ENCODE measurements around the gene PARD3.

The PARD3 gene

GRCh38 chr10:34083567-34083966 lies 731.5 kb downstream of the PARD3 start:
- no peaks in the 10 kb centered on the region for H3K36me3 ChIP-seq (ENCODE audit: insufficient read depth, low read length)
- H3K4me3 ChIP-seq (ENCODE audit: low read depth in 1 of 2, low read length in 2 of 2) = no peak overlapping the region
- no peak overlapping the region for H3K27ac ChIP-seq (ENCODE audit: low read depth, low read length)
- H3K27me3 ChIP-seq (ENCODE audit: control insufficient read depth in 1 of 2, insufficient read depth in 2 of 2, low read length in 2 of 2) = no peaks in the 10 kb centered on the region
- H3K4me1 ChIP-seq (ENCODE audit: insufficient read depth, low read length) = peaks cover 11% of the 10 kb centered on the region
- no peak overlapping the region for H3K9ac ChIP-seq (ENCODE audit: low read length)
- no peaks in the 10 kb centered on the region for H3K9me3 ChIP-seq (ENCODE audit: low read length)

- Histone ChIP-seq H3K4me3 (ENCODE audit: low read depth in 1 of 2, low read length in 2 of 2) (no peak overlapping the region), H3K4me1 (ENCODE audit: insufficient read depth, low read length) (peaks cover 11% of the 10 kb centered on the region), H3K36me3 (ENCODE audit: insufficient read depth, low read length) (no peaks in the 10 kb centered on the region), H3K27me3 (ENCODE audit: control insufficient read depth in 1 of 2, insufficient read depth in 2 of 2, low read length in 2 of 2) (no peaks in the 10 kb centered on the region), H3K9ac (ENCODE audit: low read length) (no peak overlapping the region), H3K27ac (ENCODE audit: low read depth, low read length) (no peak overlapping the region), H3K9me3 (ENCODE audit: low read length) (no peaks in the 10 kb centered on the region)
These were observed 733.1 kb downstream of the PARD3 start for GRCh38 chr10:34081948-34082347.

GRCh38 chr10:34081347-34081743 lies 733.8 kb downstream of the PARD3 start:
- Histone ChIP-seq H3K27me3 (ENCODE audit: control insufficient read depth in 1 of 2, insufficient read depth in 2 of 2, low read length in 2 of 2) (no peaks in the 10 kb centered on the region), H3K4me3 (ENCODE audit: low read depth in 1 of 2, low read length in 2 of 2) (no peak overlapping the region), H3K4me1 (ENCODE audit: insufficient read depth, low read length) (peaks cover 11% of the 10 kb centered on the region), H3K9me3 (ENCODE audit: low read length) (no peaks in the 10 kb centered on the region), H3K9ac (ENCODE audit: low read length) (no peak overlapping the region), H3K36me3 (ENCODE audit: insufficient read depth, low read length) (no peaks in the 10 kb centered on the region), H3K27ac (ENCODE audit: low read depth, low read length) (no peak overlapping the region)

- no peaks in the 10 kb centered on the region for H3K9me3 ChIP-seq (ENCODE audit: low read length)
- H3K27me3 ChIP-seq (ENCODE audit: control insufficient read depth in 1 of 2, insufficient read depth in 2 of 2, low read length in 2 of 2) = no peaks in the 10 kb centered on the region
- no peak overlapping the region for H3K27ac ChIP-seq (ENCODE audit: low read depth, low read length)
- H3K9ac ChIP-seq (ENCODE audit: low read length) = no peak overlapping the region
- H3K36me3 ChIP-seq (ENCODE audit: insufficient read depth, low read length) = no peaks in the 10 kb centered on the region
- no peak overlapping the region for H3K4me3 ChIP-seq (ENCODE audit: low read depth in 1 of 2, low read length in 2 of 2)
- H3K4me1 ChIP-seq (ENCODE audit: insufficient read depth, low read length) = peaks cover 11% of the 10 kb centered on the region
These were observed 734.4 kb downstream of the PARD3 start for GRCh38 chr10:34080485-34081346.

GRCh38 chr10:34079702-34080484 lies 735.2 kb downstream of the PARD3 start:
- Histone ChIP-seq H3K4me3 (ENCODE audit: low read depth in 1 of 2, low read length in 2 of 2) (no peak overlapping the region), H3K9me3 (ENCODE audit: low read length) (no peaks in the 10 kb centered on the region), H3K9ac (ENCODE audit: low read length) (no peak overlapping the region), H3K27me3 (ENCODE audit: control insufficient read depth in 1 of 2, insufficient read depth in 2 of 2, low read length in 2 of 2) (no peaks in the 10 kb centered on the region), H3K4me1 (ENCODE audit: insufficient read depth, low read length) (peaks cover 14% of the 10 kb centered on the region), H3K27ac (ENCODE audit: low read depth, low read length) (no peak overlapping the region), H3K36me3 (ENCODE audit: insufficient read depth, low read length) (no peaks in the 10 kb centered on the region)

GRCh38 chr10:34078745-34079470 lies 736.2 kb downstream of the PARD3 start:
- Histone ChIP-seq H3K4me1 (ENCODE audit: insufficient read depth, low read length) (peaks cover 17% of the 10 kb centered on the region), H3K36me3 (ENCODE audit: insufficient read depth, low read length) (no peaks in the 10 kb centered on the region), H3K4me3 (ENCODE audit: low read depth in 1 of 2, low read length in 2 of 2) (no peak overlapping the region), H3K9ac (ENCODE audit: low read length) (no peak overlapping the region), H3K27me3 (ENCODE audit: control insufficient read depth in 1 of 2, insufficient read depth in 2 of 2, low read length in 2 of 2) (no peaks in the 10 kb centered on the region), H3K9me3 (ENCODE audit: low read length) (no peaks in the 10 kb centered on the region), H3K27ac (ENCODE audit: low read depth, low read length) (no peak overlapping the region)

GRCh38 chr10:34078017-34078744 lies 736.9 kb downstream of the PARD3 start:
- Histone ChIP-seq H3K9me3 (ENCODE audit: low read length) (no peaks in the 10 kb centered on the region), H3K36me3 (ENCODE audit: insufficient read depth, low read length) (no peaks in the 10 kb centered on the region), H3K4me3 (ENCODE audit: low read depth in 1 of 2, low read length in 2 of 2) (no peak overlapping the region), H3K27ac (ENCODE audit: low read depth, low read length) (no peak overlapping the region), H3K27me3 (ENCODE audit: control insufficient read depth in 1 of 2, insufficient read depth in 2 of 2, low read length in 2 of 2) (no peaks in the 10 kb centered on the region), H3K9ac (ENCODE audit: low read length) (no peak overlapping the region), H3K4me1 (ENCODE audit: insufficient read depth, low read length) (peaks cover 17% of the 10 kb centered on the region)

GRCh38 chr10:34076443-34076842 lies 738.7 kb downstream of the PARD3 start:
- H3K4me3 ChIP-seq (ENCODE audit: low read depth in 1 of 2, low read length in 2 of 2) = no peak overlapping the region
- H3K36me3 ChIP-seq (ENCODE audit: insufficient read depth, low read length) = no peaks in the 10 kb centered on the region
- no peaks in the 10 kb centered on the region for H3K9me3 ChIP-seq (ENCODE audit: low read length)
- peaks cover 14% of the 10 kb centered on the region for H3K4me1 ChIP-seq (ENCODE audit: insufficient read depth, low read length)
- no peak overlapping the region for H3K27ac ChIP-seq (ENCODE audit: low read depth, low read length)
- no peak overlapping the region for H3K9ac ChIP-seq (ENCODE audit: low read length)
- H3K27me3 ChIP-seq (ENCODE audit: control insufficient read depth in 1 of 2, insufficient read depth in 2 of 2, low read length in 2 of 2) = no peaks in the 10 kb centered on the region

- no peaks in the 10 kb centered on the region for H3K27me3 ChIP-seq (ENCODE audit: control insufficient read depth in 1 of 2, insufficient read depth in 2 of 2, low read length in 2 of 2)
- H3K27ac ChIP-seq (ENCODE audit: low read depth, low read length) = no peak overlapping the region
- H3K9me3 ChIP-seq (ENCODE audit: low read length) = no peaks in the 10 kb centered on the region
- H3K4me1 ChIP-seq (ENCODE audit: insufficient read depth, low read length) = peaks cover 12% of the 10 kb centered on the region
- H3K9ac ChIP-seq (ENCODE audit: low read length) = no peak overlapping the region
- H3K4me3 ChIP-seq (ENCODE audit: low read depth in 1 of 2, low read length in 2 of 2) = no peak overlapping the region
- no peaks in the 10 kb centered on the region for H3K36me3 ChIP-seq (ENCODE audit: insufficient read depth, low read length)
These were observed 739.7 kb downstream of the PARD3 start for GRCh38 chr10:34075254-34075926.

GRCh38 chr10:34074051-34074450 lies 741.0 kb downstream of the PARD3 start:
- no peak overlapping the region for H3K9ac ChIP-seq (ENCODE audit: low read length)
- no peak overlapping the region for H3K27ac ChIP-seq (ENCODE audit: low read depth, low read length)
- peaks cover 9% of the 10 kb centered on the region for H3K4me1 ChIP-seq (ENCODE audit: insufficient read depth, low read length)
- no peak overlapping the region for H3K4me3 ChIP-seq (ENCODE audit: low read depth in 1 of 2, low read length in 2 of 2)
- H3K36me3 ChIP-seq (ENCODE audit: insufficient read depth, low read length) = no peaks in the 10 kb centered on the region
- no peaks in the 10 kb centered on the region for H3K27me3 ChIP-seq (ENCODE audit: control insufficient read depth in 1 of 2, insufficient read depth in 2 of 2, low read length in 2 of 2)
- no peaks in the 10 kb centered on the region for H3K9me3 ChIP-seq (ENCODE audit: low read length)

Data from muscle layer of colon (tissue), 2 donors.